ENCODE data around the gene C1orf122.

- TF ChIP-seq REST (IDR thresholded peaks at IDR 0.05) (no peak), ATF3 (IDR thresholded peaks at IDR 0.05) (no peak), CTCF (IDR thresholded peaks at IDR 0.05; ENCODE audit: low read depth, low read length, missing input control) (no peak), EGR1 (IDR thresholded peaks at IDR 0.05; ENCODE audit: low read depth in 2 of 2) (no peak), GABPA (IDR thresholded peaks at IDR 0.05 in 1 of 2, conservative IDR thresholded peaks at IDR 0.05 in 1 of 2) (no peak), HNF4G (IDR thresholded peaks at IDR 0.05) (no peak), TAF1 (conservative IDR thresholded peaks at IDR 0.05) (no peak), RAD21 (IDR thresholded peaks at IDR 0.05) (no peak), MAX (IDR thresholded peaks at IDR 0.05) (no peak)
Measured at GRCh38 chr1:37854406-37854805, 46.8 kb downstream of the C1orf122 start.
